GM13977 (cell line): Measurements from ENCODE around the gene EXOC4.

Experiments used
- DNase-seq: peaks from one replicate; pipeline ENCODE4 v3.0.0; 2012; ENCODE audit warnings: low spot score
- CTCF ChIP-seq: IDR thresholded peaks from 2 replicates; pipeline ENCODE4 v1.5.1; 2012; ENCODE audit warnings: mild to moderate bottlenecking, control low read depth; ENCODE audit not compliant: insufficient read depth; ENCODE audit errors: extremely low read depth, missing control alignments
- in situ Hi-C: fragments of 300-500 bp; cut with MboI; formaldehyde crosslinking; loops from one replicate; pipeline ENCODE4 v1.12.0; 2022; ENCODE audit warnings: low sequenced_read_pairs, low pct_unique_long_range_greater_than_20kb, mixed read lengths, inconsistent platforms; ENCODE audit not compliant: unreplicated experiment

EXOC4 gene

GRCh38 chr7:133295484-133295883 is 42.6 kb downstream of the EXOC4 start:
- no peak for TF ChIP-seq CTCF
- DNase-seq: no peak
- in situ Hi-C loops: no loop called here

- DNase-seq: no peak
- in situ Hi-C loops: no loop called here
- no peak for TF ChIP-seq CTCF
Measured at GRCh38 chr7:133297093-133297492, 44.2 kb downstream of the EXOC4 start.

- no peak for TF ChIP-seq CTCF
- in situ Hi-C loops: no loop called here
- no peak for DNase-seq
Measured at GRCh38 chr7:133298080-133298479, 45.2 kb downstream of the EXOC4 start.

GRCh38 chr7:133299676-133300075 is 46.8 kb downstream of the EXOC4 start:
- TF ChIP-seq CTCF: no peak
- in situ Hi-C loops: no loop called here
- no peak for DNase-seq

- TF ChIP-seq CTCF: no peak
- DNase-seq: no peak
- in situ Hi-C loops: no loop called here
Measured at GRCh38 chr7:133300088-133300487, 47.2 kb downstream of the EXOC4 start.

- in situ Hi-C loops: no loop called here
- no peak for DNase-seq
- no peak for TF ChIP-seq CTCF
Measured at GRCh38 chr7:133300811-133301210, 47.9 kb downstream of the EXOC4 start.

- in situ Hi-C loops: no loop called here
- no peak for TF ChIP-seq CTCF
- no peak for DNase-seq
Measured at GRCh38 chr7:133301444-133301843, 48.6 kb downstream of the EXOC4 start.
